Lower lobe of right lung (tissue), 2 donors: ENCODE measurements around the gene STAM2. TPM values are rescaled to one million over a fixed set of nuclear protein-coding genes. Genes with fewer than 3 reads are reported as not detected.

Experiments
- ATAC-seq, 2 donors: fragments of 200-7000 bp; cut with Tn5 transposase; one replicate each; pipeline ENCODE4 v1.9.1; 2020 to 2022; ENCODE audit warnings: mild to moderate bottlenecking in 2 of 2, moderate library complexity in 2 of 2
- DNase-seq: peaks from one replicate; pipeline ENCODE4 v3.0.0-alpha.2; 2020
- H3K27ac ChIP-seq: fragments of 200-600 bp; one replicate; pipeline ENCODE4 v1.8.0; 2022
- H3K27me3 ChIP-seq: fragments of 200-600 bp; one replicate; pipeline ENCODE4 v1.8.0; 2022; ENCODE audit warnings: low read depth
- H3K36me3 ChIP-seq: fragments of 200-600 bp; one replicate; pipeline ENCODE4 v1.8.0; 2022; ENCODE audit warnings: mild to moderate bottlenecking
- H3K4me1 ChIP-seq: fragments of 200-600 bp; one replicate; pipeline ENCODE4 v1.8.0; 2022
- H3K4me3 ChIP-seq: fragments of 200-600 bp; one replicate; pipeline ENCODE4 v1.8.0; 2022; ENCODE audit warnings: mild to moderate bottlenecking
- H3K9me3 ChIP-seq: fragments of 200-600 bp; one replicate; pipeline ENCODE4 v1.8.0; 2022
- CTCF ChIP-seq: fragments of 200-600 bp; IDR thresholded peaks from one replicate; pipeline ENCODE4 v1.8.0; 2022; ENCODE audit warnings: antibody characterized with exemption, mild to moderate bottlenecking
- intact Hi-C: fragments of 100-400 bp; cut with DNase I; formaldehyde crosslinking; loops from one replicate; pipeline ENCODE4 v1.11.0; 2022
- total RNA-seq: library from RNA; stranded (reverse); fragmentation: NEBNext Ultra II Directional; extraction: Animal tissue kit (Norgen Biotek cat#: 25700); gene quantifications from one replicate; pipeline ENCODE4 v1.2.1, GENCODE V29; 2021
- donor health status: DM: no; HTN: yes; CAD: no; lungs with severe emphysema.

Gene STAM2
- total RNA-seq, 1 donor from 2014 or later = 39.8 TPM

GRCh38 chr2:152086231-152086630, 89.3 kb downstream of the STAM2 start:
- no peaks in the 10 kb centered on the region for H3K9me3 ChIP-seq
- no peaks in the 10 kb centered on the region for H3K36me3 ChIP-seq
- no peak for TF ChIP-seq CTCF
- intact Hi-C loops = no loop called here
- H3K27ac ChIP-seq = no peak overlapping the region
- ATAC-seq (no peak), DNase-seq (no peak)
- no peak overlapping the region for H3K4me3 ChIP-seq
- no peaks in the 10 kb centered on the region for H3K27me3 ChIP-seq
- H3K4me1 ChIP-seq = peaks cover 13% of the 10 kb centered on the region

GRCh38 chr2:152084076-152084475, 91.5 kb downstream of the STAM2 start:
- H3K36me3 ChIP-seq = no peaks in the 10 kb centered on the region
- no peak overlapping the region for H3K27ac ChIP-seq
- DNase-seq (no peak), ATAC-seq (no peak)
- H3K4me1 ChIP-seq = peaks cover 5% of the 10 kb centered on the region
- no peaks in the 10 kb centered on the region for H3K9me3 ChIP-seq
- intact Hi-C loops = no loop called here
- H3K4me3 ChIP-seq = no peak overlapping the region
- TF ChIP-seq CTCF = no peak
- no peaks in the 10 kb centered on the region for H3K27me3 ChIP-seq

- Histone ChIP-seq H3K36me3 (no peaks in the 10 kb centered on the region), H3K9me3 (no peaks in the 10 kb centered on the region), H3K27me3 (no peaks in the 10 kb centered on the region), H3K4me1 (no peaks in the 10 kb centered on the region), H3K4me3 (no peak overlapping the region), H3K27ac (no peak overlapping the region)
- ATAC-seq (no peak), DNase-seq (no peak)
- intact Hi-C loops = no loop called here
- TF ChIP-seq CTCF = no peak
These were observed 92.2 kb downstream of the STAM2 start for GRCh38 chr2:152083202-152083875.

- no peaks in the 10 kb centered on the region for H3K9me3 ChIP-seq
- ATAC-seq (no peak), DNase-seq (no peak)
- intact Hi-C loops = no loop called here
- no peak for TF ChIP-seq CTCF
- no peak overlapping the region for H3K4me3 ChIP-seq
- H3K4me1 ChIP-seq = no peaks in the 10 kb centered on the region
- no peaks in the 10 kb centered on the region for H3K27me3 ChIP-seq
- no peak overlapping the region for H3K27ac ChIP-seq
- no peaks in the 10 kb centered on the region for H3K36me3 ChIP-seq
These were observed 96.9 kb downstream of the STAM2 start for GRCh38 chr2:152078662-152079061.

- no peak overlapping the region for H3K27ac ChIP-seq
- TF ChIP-seq CTCF = no peak
- no peaks in the 10 kb centered on the region for H3K36me3 ChIP-seq
- H3K4me1 ChIP-seq = no peaks in the 10 kb centered on the region
- intact Hi-C loops = no loop called here
- DNase-seq (no peak), ATAC-seq (no peak)
- no peaks in the 10 kb centered on the region for H3K27me3 ChIP-seq
- H3K4me3 ChIP-seq = no peak overlapping the region
- H3K9me3 ChIP-seq = no peaks in the 10 kb centered on the region
These were observed 97.5 kb downstream of the STAM2 start for GRCh38 chr2:152078023-152078422.
